Activated T-helper 1 cell treated with Interleukin-2 at 50 U/mL for 16 hours (primary cell): ENCODE measurements around the gene AGAP1.

Experiments used
- DNase-seq: peaks from one replicate; pipeline ENCODE4 v3.0.0-alpha.2; 2020; ENCODE audit warnings: low read depth

The AGAP1 gene

GRCh38 chr2:235609321-235609720 is 115.5 kb downstream of the AGAP1 start:
- no peak for DNase-seq

GRCh38 chr2:235609746-235610145 is 115.9 kb downstream of the AGAP1 start:
- DNase-seq = no peak

GRCh38 chr2:235610696-235611257 is 116.9 kb downstream of the AGAP1 start:
- DNase-seq = no peak

GRCh38 chr2:235611349-235611748 is 117.5 kb downstream of the AGAP1 start:
- no peak for DNase-seq

GRCh38 chr2:235611756-235612155 is 117.9 kb downstream of the AGAP1 start:
- no peak for DNase-seq

- DNase-seq = no peak
These were observed 118.5 kb downstream of the AGAP1 start for GRCh38 chr2:235612181-235612950.

GRCh38 chr2:235613649-235614048 is 119.8 kb downstream of the AGAP1 start:
- no peak for DNase-seq

- DNase-seq = no peak
These were observed 120.5 kb downstream of the AGAP1 start for GRCh38 chr2:235614176-235614860.

GRCh38 chr2:235614900-235615712 is 121.3 kb downstream of the AGAP1 start:
- DNase-seq = no peak

- DNase-seq = no peak
These were observed 123.0 kb downstream of the AGAP1 start for GRCh38 chr2:235616885-235617284.

- DNase-seq = no peak
These were observed 124.2 kb downstream of the AGAP1 start for GRCh38 chr2:235618039-235618438.

- DNase-seq = no peak
These were observed 125.7 kb downstream of the AGAP1 start for GRCh38 chr2:235619544-235619943.

- no peak for DNase-seq
These were observed 127.9 kb downstream of the AGAP1 start for GRCh38 chr2:235621736-235622135.

GRCh38 chr2:235623111-235623510 is 129.3 kb downstream of the AGAP1 start:
- no peak for DNase-seq

GRCh38 chr2:235623752-235624151 is 129.9 kb downstream of the AGAP1 start:
- no peak for DNase-seq

- DNase-seq = no peak
These were observed 132.8 kb downstream of the AGAP1 start for GRCh38 chr2:235626658-235627057.

GRCh38 chr2:235627682-235628081 is 133.8 kb downstream of the AGAP1 start:
- DNase-seq = no peak

- DNase-seq = no peak
These were observed 137.0 kb downstream of the AGAP1 start for GRCh38 chr2:235630718-235631296.

GRCh38 chr2:235634435-235635158 is 140.8 kb downstream of the AGAP1 start:
- DNase-seq = no peak

GRCh38 chr2:235636546-235636945 is 142.7 kb downstream of the AGAP1 start:
- no peak for DNase-seq

- DNase-seq = no peak
These were observed 144.1 kb downstream of the AGAP1 start for GRCh38 chr2:235637896-235638295.
